ENCODE data around the gene SCN10A.
A peak's percentile ranks its signal among the peaks of the same experiment; 100 is the strongest.

SCN10A gene

GRCh38 chr3:38816026-38816425 lies at the start of gene SCN10A:
Gene SCN10A (minus strand): TSS chr3:38816217. CDS start chr3:38794010, 22,207 bp downstream.
- no peak for DNase-seq
- in situ Hi-C loops (cut with HindIII; ENCODE audit: low pct_ligation_motif_present, low pct_unique_long_range_greater_than_20kb, low sequenced_read_pairs), result no loop called here

GRCh38 chr3:38853011-38853410 lies 37.0 kb upstream of the SCN10A start:
- in situ Hi-C loops (cut with HindIII; ENCODE audit: low pct_ligation_motif_present, low pct_unique_long_range_greater_than_20kb, low sequenced_read_pairs), result no loop called here

GRCh38 chr3:38843898-38844297 lies 27.9 kb upstream of the SCN10A start:
- peak; percentile 42 for DNase-seq
- in situ Hi-C loops (cut with HindIII; ENCODE audit: low pct_ligation_motif_present, low pct_unique_long_range_greater_than_20kb, low sequenced_read_pairs), result no loop called here

More at GRCh38 chr3:38853011-38853410, 37.0 kb upstream of the SCN10A start:
- no peak for DNase-seq

- in situ Hi-C loops (cut with HindIII; ENCODE audit: low pct_ligation_motif_present, low pct_unique_long_range_greater_than_20kb, low sequenced_read_pairs), result no loop called here
- no peak for DNase-seq
These were observed 26.4 kb upstream of the SCN10A start for GRCh38 chr3:38842266-38842965.

GRCh38 chr3:38840987-38841386 lies 25.0 kb upstream of the SCN10A start:
- in situ Hi-C loops (cut with HindIII; ENCODE audit: low pct_ligation_motif_present, low pct_unique_long_range_greater_than_20kb, low sequenced_read_pairs), result no loop called here
- DNase-seq, result no peak

- in situ Hi-C loops (cut with HindIII; ENCODE audit: low pct_ligation_motif_present, low pct_unique_long_range_greater_than_20kb, low sequenced_read_pairs), result no loop called here
- no peak for DNase-seq
These were observed 21.3 kb upstream of the SCN10A start for GRCh38 chr3:38837358-38837757.

- in situ Hi-C loops (cut with HindIII; ENCODE audit: low pct_ligation_motif_present, low pct_unique_long_range_greater_than_20kb, low sequenced_read_pairs), result no loop called here
- no peak for DNase-seq
These were observed 20.5 kb upstream of the SCN10A start for GRCh38 chr3:38836561-38836960.

GRCh38 chr3:38835939-38836338 lies 19.9 kb upstream of the SCN10A start:
- in situ Hi-C loops (cut with HindIII; ENCODE audit: low pct_ligation_motif_present, low pct_unique_long_range_greater_than_20kb, low sequenced_read_pairs), result no loop called here
- no peak for DNase-seq

GRCh38 chr3:38834717-38835116 lies 18.7 kb upstream of the SCN10A start:
- no peak for DNase-seq
- in situ Hi-C loops (cut with HindIII; ENCODE audit: low pct_ligation_motif_present, low pct_unique_long_range_greater_than_20kb, low sequenced_read_pairs), result no loop called here

- peak; percentile 59 for DNase-seq
- in situ Hi-C loops (cut with HindIII; ENCODE audit: low pct_ligation_motif_present, low pct_unique_long_range_greater_than_20kb, low sequenced_read_pairs), result no loop called here
These were observed 18.1 kb upstream of the SCN10A start for GRCh38 chr3:38834110-38834509.

- no peak for DNase-seq
- in situ Hi-C loops (cut with HindIII; ENCODE audit: low pct_ligation_motif_present, low pct_unique_long_range_greater_than_20kb, low sequenced_read_pairs), result no loop called here
These were observed 13.4 kb upstream of the SCN10A start for GRCh38 chr3:38829404-38829803.

- in situ Hi-C loops (cut with HindIII; ENCODE audit: low pct_ligation_motif_present, low pct_unique_long_range_greater_than_20kb, low sequenced_read_pairs), result no loop called here
- DNase-seq, result no peak
These were observed 12.7 kb upstream of the SCN10A start for GRCh38 chr3:38828681-38829080.

- DNase-seq, result peak; percentile 16
- in situ Hi-C loops (cut with HindIII; ENCODE audit: low pct_ligation_motif_present, low pct_unique_long_range_greater_than_20kb, low sequenced_read_pairs), result no loop called here
These were observed 11.8 kb upstream of the SCN10A start for GRCh38 chr3:38827791-38828190.

GRCh38 chr3:38826001-38826400 lies 10.0 kb upstream of the SCN10A start:
- no peak for DNase-seq
- in situ Hi-C loops (cut with HindIII; ENCODE audit: low pct_ligation_motif_present, low pct_unique_long_range_greater_than_20kb, low sequenced_read_pairs), result no loop called here

- in situ Hi-C loops (cut with HindIII; ENCODE audit: low pct_ligation_motif_present, low pct_unique_long_range_greater_than_20kb, low sequenced_read_pairs), result no loop called here
- no peak for DNase-seq
These were observed 8.3 kb upstream of the SCN10A start for GRCh38 chr3:38824349-38824748.

GRCh38 chr3:38823722-38824121 lies 7.7 kb upstream of the SCN10A start:
- no peak for DNase-seq
- in situ Hi-C loops (cut with HindIII; ENCODE audit: low pct_ligation_motif_present, low pct_unique_long_range_greater_than_20kb, low sequenced_read_pairs), result no loop called here

- no peak for DNase-seq
- in situ Hi-C loops (cut with HindIII; ENCODE audit: low pct_ligation_motif_present, low pct_unique_long_range_greater_than_20kb, low sequenced_read_pairs), result no loop called here
These were observed 7.2 kb upstream of the SCN10A start for GRCh38 chr3:38823186-38823585.

- in situ Hi-C loops (cut with HindIII; ENCODE audit: low pct_ligation_motif_present, low pct_unique_long_range_greater_than_20kb, low sequenced_read_pairs), result no loop called here
- DNase-seq, result no peak
These were observed 4.2 kb downstream of the SCN10A start for GRCh38 chr3:38811822-38812221.

- in situ Hi-C loops (cut with HindIII; ENCODE audit: low pct_ligation_motif_present, low pct_unique_long_range_greater_than_20kb, low sequenced_read_pairs), result no loop called here
- DNase-seq, result peak; percentile 82
These were observed 10.1 kb downstream of the SCN10A start for GRCh38 chr3:38805765-38806386.

- in situ Hi-C loops (cut with HindIII; ENCODE audit: low pct_ligation_motif_present, low pct_unique_long_range_greater_than_20kb, low sequenced_read_pairs), result no loop called here
- no peak for DNase-seq
These were observed 11.0 kb downstream of the SCN10A start for GRCh38 chr3:38805004-38805403.

Measured in ACHN (cell line).